Stomach (tissue), 4 donors: ENCODE measurements around the gene TMPRSS3.

Experiments
- EP300 ChIP-seq: sonication (generic); formaldehyde crosslinking; IDR thresholded peaks from one replicate; pipeline ENCODE4 v1.6.1; 2017; ENCODE audit warnings: antibody characterized with exemption
- TF ChIP-seq, protein P1 (sequence below), 7 experiments: fragments of 450-650 bp in 4 of 7; fragments of 200-600 bp in 3 of 7; sonication (generic) in 3 of 7; IDR thresholded peaks; one replicate each; pipeline ENCODE4 v1.5.1; 2016 to 2019; ENCODE audit warnings: antibody characterized with exemption in 7 of 7, control low read depth in 2 of 7, mild to moderate bottlenecking in 1 of 7

DNA sequence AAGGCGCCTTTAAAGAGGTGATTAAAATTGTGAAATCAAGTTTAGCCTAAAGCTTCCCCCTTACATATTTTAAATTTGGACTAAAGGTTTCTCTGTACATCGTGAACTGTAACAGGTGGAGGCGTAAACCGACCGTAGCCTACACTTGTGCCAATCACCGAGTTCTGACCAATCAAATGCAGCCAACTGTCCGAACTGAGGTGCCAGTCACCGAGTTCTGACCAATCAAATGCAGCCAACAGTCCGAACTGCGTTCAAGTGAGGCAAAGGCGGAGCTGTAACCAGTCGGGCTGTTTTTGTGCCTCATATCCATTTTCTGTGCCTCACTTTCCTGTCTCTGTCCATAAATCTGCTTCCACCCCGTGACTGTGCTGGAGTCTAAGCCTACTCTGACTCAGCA, 36.9 kb downstream of the TMPRSS3 start:
- no peak for TF ChIP-seq EP300
- TF ChIP-seq, protein P1, sequence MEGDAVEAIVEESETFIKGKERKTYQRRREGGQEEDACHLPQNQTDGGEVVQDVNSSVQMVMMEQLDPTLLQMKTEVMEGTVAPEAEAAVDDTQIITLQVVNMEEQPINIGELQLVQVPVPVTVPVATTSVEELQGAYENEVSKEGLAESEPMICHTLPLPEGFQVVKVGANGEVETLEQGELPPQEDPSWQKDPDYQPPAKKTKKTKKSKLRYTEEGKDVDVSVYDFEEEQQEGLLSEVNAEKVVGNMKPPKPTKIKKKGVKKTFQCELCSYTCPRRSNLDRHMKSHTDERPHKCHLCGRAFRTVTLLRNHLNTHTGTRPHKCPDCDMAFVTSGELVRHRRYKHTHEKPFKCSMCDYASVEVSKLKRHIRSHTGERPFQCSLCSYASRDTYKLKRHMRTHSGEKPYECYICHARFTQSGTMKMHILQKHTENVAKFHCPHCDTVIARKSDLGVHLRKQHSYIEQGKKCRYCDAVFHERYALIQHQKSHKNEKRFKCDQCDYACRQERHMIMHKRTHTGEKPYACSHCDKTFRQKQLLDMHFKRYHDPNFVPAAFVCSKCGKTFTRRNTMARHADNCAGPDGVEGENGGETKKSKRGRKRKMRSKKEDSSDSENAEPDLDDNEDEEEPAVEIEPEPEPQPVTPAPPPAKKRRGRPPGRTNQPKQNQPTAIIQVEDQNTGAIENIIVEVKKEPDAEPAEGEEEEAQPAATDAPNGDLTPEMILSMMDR (IDR thresholded peaks at IDR 0.05) = no peak
